ENCODE data around the gene HIPK2.
"Not testable (repeated sequence)": the region's sequence is repeated elsewhere in the genome, so short reads cannot be mapped to it uniquely, and the experiment has no call there.

Gene HIPK2

DNA sequence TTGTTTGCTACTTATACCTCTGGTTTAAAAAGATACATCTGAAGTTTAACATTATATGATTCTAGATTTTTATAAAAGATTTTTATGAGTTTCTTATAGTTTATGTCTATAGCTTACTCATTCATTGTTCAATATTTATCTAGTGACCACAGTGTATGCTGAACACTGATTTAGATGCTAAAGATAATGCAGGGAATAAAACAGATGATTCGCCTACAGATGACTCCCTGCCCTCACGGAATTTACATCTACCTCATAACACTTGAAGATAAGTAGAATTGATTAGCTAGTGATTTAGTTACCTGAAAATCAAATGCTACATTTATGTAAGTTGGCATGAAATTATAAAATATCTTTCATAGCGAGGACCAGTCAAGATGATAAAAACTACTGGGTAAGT, 105.8 kb downstream of the HIPK2 start:
- DNase-seq (ENCODE audit: low read depth in 2 of 2), result no peak

DNA sequence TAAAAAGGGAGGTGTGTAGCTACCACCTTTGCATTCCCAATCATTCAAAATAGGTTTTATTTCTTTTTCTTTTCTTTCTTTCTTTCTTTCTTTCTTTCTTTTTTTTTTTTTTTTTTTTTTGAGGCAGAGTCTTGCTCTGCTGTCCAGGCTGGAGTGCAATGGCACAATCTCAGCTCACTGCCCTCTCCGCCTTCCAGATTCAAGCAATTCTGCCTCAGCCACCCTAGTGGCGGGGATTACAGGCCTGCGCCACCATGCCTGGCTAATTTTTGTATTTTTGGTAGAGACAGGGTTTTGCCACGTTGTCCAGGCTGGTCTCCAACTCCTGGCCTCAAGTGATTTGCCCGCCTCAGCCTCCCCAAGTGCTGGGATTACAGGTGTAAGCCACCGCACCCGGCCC, 107.1 kb downstream of the HIPK2 start:
- DNase-seq (ENCODE audit: low read depth in 2 of 2), result not testable (repeated sequence)

DNA sequence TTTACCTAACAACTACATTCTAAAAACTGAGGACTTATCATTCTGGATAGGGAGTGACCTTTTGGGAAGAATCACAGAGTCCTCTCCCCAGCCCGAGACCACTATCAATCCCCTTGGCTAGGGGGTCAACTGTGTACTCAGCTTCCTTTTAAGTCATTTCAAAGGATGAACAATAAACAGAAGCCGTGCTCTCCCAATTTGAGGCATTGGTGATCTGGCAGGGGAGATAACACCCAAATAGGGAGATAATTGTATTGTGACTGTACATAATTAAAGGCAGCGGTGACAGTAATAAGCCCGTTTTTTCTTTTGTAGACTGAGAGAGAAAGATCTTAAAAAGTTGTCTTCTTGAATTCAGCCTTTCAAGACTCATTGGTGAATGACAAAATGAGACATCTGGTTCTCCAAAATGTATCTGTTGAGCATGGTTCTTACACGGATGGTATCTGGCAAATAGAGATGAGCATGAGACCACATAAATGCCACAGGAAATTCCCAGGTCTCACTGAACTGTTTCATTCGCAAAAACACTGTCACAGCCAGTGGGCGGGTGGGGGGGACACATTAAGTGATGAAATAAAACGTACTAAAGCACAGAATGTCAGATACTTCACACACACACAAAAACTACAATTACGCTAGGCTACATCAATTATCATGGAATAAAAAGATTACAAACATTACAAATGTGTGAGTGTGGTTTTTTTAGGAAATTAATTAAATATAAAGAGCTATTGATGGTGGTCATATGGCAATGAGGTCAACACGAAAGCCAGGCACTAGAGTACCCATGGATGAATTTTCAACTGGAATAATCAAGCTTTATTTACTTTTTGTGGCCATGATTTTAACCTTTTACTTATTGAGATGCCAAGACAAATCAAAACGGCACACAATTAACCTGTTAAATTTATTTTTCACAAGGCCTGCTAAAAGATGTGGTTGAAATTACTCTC, 108.4 kb downstream of the HIPK2 start:
- DNase-seq (ENCODE audit: low read depth in 2 of 2), result no peak

DNA sequence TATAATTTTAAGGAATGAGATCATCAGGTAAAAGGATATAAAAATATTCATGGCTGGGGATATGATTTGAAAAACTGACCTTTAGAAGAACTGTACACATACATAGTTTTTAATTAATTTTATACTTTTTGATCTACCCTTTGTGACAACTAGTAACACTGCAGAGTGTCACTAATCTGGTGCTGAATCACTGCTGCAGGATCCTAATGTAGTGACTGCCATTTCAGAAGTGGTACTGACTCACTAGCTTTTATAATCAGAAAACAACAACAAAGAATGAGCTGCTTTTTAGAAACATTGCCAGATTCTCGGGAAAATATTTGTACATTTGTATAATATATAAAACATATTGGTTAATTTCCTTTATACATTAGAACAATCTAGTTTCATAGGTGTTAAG, 110.4 kb downstream of the HIPK2 start:
- DNase-seq (ENCODE audit: low read depth in 2 of 2), result no peak

DNA sequence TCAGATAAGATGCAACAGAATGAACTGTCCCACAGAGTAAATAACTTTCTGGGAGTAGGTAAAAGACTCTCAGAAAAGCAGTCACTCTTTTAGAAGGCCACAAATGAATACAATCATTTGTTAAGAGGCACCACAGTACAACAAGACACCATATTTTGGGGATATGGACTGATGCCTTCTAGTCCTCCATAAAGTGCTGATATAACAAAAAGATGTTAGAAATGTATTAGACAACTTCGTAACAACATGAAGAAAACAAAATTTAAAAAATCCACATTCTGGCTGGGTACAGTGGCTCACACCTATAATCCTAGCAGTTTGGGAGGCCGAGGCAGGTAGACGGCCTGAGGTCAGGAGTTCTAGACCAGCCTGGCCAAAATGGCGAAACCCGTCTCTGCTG, 111.3 kb downstream of the HIPK2 start:
- no peak for DNase-seq (ENCODE audit: low read depth in 2 of 2)

DNA sequence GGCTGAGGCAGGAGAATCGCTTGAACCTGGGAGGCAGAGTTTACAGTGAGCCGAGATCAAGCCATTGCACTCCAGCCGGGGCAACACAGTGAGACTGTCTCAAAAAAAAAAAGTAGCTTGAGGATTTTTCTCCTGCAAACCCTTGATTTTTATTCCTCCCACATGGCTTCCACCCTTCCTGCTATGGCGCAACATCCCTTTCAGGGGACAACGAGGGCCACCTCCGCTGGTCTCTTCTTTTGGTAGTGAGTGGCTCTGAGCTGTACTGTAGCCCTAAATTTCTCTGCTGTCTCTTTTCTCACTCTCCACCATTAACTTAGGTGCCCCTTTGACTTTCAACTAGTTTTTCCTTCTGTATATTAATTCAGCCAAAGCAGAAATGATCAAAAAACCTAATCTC, 113.4 kb downstream of the HIPK2 start:
- no peak for DNase-seq (ENCODE audit: low read depth in 2 of 2)

DNA sequence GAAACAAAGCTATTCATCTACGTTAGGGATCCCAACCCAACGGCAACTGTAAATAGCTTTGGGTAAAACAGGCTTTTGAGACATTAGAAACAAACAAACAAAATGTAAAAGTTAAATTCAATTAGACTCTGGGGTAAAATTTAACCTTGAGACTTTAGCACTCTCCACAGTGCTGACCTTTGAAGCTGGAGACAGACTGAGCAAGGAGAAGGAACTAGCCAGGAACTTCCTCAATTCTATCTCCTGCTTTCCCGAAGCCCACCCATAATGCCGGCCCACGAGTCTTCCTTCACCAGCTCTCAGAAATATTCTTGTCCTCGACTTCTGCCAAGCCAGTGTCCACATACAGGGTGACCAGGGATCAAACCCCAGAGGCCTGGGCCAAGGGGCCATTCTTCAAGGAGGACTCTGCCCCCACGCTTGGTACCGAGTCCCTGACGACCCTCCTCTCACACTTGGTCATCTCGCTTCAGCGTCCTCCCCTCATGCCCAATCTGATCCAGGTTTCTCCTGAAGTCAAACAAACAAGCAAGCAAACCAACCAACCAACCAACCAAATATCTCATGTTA, 114.1 kb downstream of the HIPK2 start:
- no peak for DNase-seq (ENCODE audit: low read depth in 2 of 2)

DNA sequence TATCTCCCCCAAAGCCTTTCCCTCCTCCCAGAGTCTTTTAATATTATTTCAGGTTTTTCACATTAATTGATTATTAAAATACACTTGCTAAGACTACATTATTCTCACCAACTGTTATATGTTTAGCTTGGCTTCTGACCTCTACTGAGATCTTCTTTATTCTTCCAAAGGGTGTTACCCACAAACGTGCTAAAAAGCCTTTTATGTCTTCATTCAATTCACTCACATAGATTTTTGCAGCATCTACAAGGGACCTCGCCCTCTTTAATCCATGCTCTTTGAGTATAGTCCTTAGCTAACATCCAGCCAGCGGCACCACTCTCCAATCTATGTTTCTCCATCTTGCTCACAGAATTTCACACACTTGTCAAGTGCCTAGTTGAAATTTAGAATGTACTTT, 115.9 kb downstream of the HIPK2 start:
- DNase-seq (ENCODE audit: low read depth in 2 of 2), result no peak

DNA sequence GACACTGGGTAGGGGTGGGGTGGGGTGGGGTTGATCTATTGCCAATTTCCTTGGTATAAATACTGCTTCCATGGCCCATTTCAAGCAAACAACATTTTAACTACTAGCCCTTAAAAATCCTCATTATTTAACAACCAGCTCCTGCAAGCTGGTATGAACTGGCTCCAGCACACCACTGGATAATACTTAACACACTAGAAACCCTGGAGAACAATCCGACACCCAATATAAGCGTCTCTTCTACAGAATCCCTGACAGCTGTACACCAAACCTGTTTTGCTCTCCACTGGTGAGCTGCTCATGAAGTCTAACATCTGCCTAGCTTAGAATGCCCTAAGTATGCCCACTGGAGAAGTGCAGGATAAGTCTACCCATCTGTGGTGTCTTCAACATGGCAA, 116.8 kb downstream of the HIPK2 start:
- DNase-seq (ENCODE audit: low read depth in 2 of 2), result no peak

DNA sequence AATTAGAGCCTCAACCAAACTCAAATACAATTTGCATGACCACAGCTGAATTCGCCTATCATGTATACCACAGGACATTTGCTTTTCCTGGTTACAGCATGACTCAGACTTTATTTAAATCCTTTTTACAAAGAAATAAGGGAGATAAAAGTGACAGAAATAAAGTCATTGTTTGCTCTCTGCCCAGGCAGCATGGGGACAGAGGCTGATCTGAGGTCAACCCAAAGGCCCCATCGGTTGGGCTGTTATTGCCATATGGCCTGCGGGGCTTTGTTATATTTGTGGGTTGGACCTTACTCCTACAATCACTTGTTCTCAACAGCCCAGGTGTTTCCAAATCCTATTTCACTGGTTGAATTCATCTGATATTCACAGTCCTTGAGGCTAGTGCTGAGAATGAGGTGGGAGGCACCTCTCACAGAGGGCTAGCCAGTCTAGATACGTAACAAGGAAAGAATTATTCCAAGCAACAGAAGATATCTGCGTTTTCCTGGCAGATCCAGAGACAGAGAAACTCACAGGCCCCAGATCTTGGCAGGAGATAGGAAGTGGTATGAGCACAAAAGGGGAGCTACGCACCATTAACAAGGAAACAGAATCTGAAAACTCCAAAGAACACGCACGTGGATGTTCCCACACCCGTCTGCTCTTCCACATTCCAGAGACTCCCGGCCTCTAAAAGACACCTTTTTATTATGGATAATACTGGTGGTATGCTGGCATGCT, 117.3 kb downstream of the HIPK2 start:
- DNase-seq (ENCODE audit: low read depth in 2 of 2), result no peak

DNA sequence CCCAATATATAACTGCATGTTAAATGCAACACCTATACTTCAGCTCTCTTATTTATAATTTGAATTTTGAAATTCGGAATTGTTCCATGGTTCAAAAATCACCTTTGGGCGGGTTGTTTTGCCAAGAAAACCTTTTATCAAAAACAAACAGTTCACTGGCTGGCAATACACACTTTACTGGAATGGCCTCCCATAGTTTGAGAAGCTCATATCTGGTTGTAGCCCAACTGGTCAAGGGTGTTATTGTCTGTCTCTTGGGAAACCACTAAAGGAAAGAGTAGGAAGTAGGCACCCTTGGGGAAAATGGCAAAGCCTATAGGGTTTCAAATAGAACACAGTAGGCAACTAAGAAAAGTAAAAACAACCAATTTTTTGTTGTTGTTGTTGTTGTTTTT, 117.9 kb downstream of the HIPK2 start:
- DNase-seq (ENCODE audit: low read depth in 2 of 2), result no peak

DNA sequence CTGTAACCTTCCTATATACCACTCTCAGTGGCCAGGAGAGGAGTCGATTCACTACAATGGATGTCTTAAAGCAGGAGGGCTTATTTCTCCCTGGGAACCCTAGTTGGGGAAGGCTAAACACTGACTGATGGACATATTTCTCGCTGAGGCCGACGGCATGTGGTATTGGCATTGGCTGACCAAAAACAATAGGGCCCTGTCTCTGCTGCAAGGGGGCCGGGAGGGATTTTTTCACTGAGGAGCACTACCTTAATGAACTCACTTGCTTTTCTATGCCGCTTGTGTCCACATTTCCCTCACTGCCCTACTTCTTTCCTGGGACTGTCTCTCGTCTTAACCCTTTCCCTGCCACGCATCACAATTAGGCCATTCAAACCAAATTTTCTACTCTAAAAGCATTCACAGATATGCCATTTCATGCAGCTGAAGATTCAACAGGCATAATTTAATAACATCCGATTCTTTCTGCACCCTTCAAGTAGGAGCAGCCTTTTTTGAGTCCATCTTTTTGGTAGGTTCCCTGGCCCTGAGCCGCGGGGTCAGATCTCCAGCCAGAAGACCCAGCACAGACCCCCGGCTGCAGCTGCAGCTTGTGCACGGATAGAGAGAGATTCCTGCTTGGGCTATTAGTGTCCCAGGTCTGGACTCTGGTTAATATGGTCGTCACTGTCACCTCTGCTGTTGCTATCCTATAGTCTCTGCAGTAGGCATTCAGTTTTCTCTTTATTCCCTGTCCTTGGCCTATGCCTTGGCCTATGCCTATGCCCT, 118.7 kb downstream of the HIPK2 start:
- DNase-seq (ENCODE audit: low read depth in 2 of 2), result no peak

DNA sequence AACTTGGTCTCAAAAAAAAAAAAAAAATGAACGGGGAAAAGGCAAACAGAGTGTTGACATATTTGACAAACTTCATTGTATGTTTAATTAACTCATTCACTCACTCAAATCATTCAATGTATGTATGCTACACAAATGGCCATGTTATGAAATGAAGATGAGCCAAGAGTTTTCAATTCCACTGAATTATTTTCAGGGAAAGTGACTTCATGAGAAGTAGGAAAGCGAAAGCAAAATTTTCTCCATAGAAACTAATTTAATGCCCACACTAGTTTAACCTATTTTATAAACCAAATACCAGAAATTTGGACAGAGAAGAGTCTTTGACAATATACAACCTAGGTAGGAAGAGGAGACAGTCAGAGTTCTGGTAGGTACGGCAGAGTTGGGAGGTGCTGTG, 119.5 kb downstream of the HIPK2 start:
- DNase-seq (ENCODE audit: low read depth in 2 of 2), result no peak

DNA sequence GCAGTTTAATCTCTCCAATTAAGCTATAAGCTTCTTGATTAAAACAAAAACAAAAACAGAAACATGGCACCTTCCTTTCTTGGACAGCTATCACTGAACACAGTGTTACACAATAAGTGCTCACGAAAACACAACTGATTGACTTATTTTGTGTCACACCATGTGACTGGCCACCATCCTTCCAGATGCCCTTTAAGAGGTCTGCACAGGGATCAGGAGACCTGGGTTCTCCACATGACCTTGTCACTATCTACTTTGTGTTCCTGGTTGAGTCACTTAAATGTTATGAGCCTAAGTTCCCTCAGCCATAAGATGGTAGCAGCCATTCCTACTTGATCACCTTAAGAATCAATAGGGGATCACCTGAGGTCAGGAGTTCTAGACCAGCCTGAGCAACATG, 120.1 kb downstream of the HIPK2 start:
- DNase-seq (ENCODE audit: low read depth in 2 of 2), result no peak

DNA sequence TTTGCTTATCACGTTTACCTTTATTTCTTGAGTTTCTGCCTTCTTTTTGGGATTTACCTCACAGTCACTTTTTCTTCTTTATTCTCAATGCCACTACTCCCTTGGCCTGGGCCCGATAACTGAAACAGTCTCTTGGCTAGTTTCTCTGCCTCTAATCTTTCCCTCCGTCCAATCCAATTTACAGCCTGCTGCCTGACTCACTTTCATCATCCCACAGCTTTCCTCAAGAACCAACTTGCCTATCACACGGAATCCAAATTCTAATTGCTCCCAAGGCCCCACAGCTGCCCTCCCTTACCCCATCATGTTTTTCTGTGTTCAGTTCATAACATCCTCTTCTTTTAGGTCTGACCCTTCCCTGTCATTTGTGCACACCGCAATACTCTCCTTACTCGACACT, 121.4 kb downstream of the HIPK2 start:
- DNase-seq (ENCODE audit: low read depth in 2 of 2), result no peak

DNA sequence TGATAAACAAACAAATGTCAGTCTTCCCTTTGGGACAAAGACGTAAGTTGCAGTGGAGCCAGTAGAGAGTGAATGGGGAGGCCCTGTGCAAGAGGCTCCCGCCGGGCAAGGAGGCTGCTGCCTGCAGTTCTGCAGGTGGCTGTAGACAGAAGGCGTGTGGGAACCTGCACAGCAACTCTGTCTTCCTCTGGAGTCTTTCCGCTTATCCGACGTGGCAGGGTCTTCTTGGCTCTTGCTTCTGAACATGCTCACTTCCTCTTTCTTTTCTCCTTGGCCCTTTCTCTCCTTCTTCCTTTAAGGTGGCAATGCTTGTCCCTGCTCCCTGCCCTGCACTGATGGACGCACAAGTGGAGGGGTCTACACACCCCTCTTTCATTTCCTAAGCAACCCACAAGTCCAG, 122.5 kb downstream of the HIPK2 start:
- no peak for DNase-seq (ENCODE audit: low read depth in 2 of 2)

DNA sequence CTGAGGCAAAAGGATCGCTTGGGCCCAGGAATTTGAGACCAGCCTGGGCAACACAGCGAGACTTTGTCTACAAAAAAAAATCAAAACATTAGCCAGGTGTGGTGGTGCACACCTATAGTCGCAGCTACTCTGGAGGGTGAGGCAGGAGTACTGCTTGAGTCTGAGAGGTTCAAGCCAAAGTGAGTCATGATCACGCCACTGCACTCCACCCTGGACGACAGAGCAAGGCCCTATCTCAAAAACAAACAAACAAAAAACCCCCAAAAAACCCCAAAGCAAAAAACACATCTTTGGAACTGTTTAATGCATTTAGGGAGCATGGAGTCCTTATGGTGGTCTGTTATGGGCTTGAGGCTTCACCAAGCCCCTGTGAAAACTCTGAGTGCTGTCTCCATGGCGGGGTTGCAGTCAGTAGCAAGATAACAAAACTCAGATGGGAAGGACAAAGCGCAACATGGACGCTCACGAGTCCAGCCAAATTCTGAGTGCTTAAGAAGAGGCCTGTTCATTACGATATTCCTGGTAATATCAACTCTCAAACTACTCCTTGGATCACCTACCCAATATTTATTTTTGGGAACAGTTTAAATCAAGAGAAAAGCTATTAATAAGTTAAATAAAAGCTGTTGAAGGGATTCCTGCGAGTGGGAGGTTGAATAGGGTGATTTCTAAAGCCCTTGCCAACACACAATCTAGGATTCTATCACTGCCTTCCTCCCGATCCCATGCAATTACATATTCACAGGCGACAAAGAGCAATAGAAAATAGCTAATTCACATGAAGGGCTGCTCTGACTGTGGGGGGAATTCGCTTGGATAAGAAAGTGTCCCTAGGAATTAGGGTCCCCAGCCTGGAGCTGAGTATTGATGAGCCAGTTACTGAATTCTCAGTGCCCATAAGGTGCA, 123.3 kb downstream of the HIPK2 start:
- no peak for DNase-seq (ENCODE audit: low read depth in 2 of 2)

DNA sequence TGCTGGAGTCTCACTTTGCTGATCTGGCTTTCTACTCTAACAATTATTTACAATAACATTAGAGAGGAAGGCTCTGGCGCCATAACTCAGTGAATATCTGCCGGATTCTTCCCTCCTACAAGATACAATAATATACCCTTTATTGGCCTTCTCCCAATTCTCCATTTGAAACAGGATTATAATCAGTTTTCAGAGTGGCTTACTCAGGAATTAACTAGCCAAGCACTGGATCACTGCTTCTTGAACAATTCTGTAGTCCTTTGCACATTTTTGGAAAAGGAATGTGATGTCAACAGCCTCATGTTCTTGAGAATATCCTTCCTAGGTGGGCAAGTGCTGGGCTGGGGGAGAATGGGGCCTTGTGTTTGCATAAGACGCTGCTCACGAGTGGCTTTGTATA, 125.9 kb downstream of the HIPK2 start:
- DNase-seq (ENCODE audit: low read depth in 2 of 2), result no peak

DNA sequence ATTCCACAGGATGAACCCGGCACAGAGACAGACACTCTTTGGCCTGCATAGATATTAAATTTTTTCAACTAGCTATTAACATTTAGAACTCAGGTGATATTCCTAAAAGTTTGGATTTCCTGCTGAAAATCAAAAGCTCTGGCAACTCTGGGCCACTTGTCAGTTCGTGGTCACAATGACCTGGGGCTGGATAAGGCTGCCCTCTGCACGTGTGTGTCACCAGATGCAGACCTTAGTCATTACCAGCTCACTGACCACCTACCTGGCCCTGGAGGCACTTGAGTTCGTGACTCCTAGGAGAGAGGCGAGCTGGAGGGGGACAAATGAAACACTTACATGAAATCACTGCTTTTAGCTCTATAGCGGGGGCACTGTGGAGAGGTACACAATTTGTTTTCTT, 126.5 kb downstream of the HIPK2 start:
- no peak for DNase-seq (ENCODE audit: low read depth in 2 of 2)

DNA sequence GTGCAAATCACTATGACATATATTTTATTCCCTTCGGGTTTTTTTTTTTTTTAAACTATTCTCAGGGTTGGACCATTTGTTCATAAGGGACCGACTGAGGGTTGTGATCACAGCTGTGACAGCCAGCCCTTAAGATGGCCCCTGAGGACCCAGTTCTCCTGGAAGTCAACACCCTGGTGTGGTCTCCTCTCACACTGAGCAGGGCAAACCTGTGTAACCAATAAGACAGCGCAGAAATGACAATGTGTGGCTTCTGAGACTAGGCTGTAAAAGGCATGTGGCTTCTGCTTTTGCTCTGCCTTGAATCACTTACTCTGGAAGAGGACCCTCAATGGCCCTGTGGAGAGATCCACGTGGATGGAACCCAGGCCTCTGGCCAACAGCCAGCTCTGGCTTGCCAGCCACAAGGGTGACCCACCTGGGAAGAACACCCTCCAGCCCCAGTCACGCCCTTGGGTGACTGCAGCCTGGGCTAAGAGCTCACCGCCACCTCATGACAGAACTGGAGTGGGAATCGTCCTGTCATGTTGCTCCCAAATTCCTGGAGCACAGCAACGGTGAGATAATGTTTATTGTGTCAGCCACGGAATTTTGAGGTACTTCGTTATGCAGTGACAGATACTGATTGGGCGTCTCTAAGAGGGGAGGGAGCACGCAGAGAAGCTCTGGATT, 127.2 kb downstream of the HIPK2 start:
- DNase-seq (ENCODE audit: low read depth in 2 of 2), result no peak
